WTC11 (cell line): Measurements from ENCODE around the gene GSTT4.
"Not testable (repeated sequence)": the region's sequence is repeated elsewhere in the genome, so short reads cannot be mapped to it uniquely, and the experiment has no call there.

Experiments
- CREB1 ChIP-seq: sonication (generic); formaldehyde crosslinking; IDR thresholded peaks from 2 replicates; pipeline ENCODE4 v1.8.0; 2023; ENCODE audit warnings: mild to moderate bottlenecking, missing genetic modification reagents
- ELF4 ChIP-seq: sonication (generic); formaldehyde crosslinking; IDR thresholded peaks from 2 replicates; pipeline ENCODE4 v1.8.1; 2022; ENCODE audit warnings: low read depth, mild to moderate bottlenecking, moderate library complexity, missing genetic modification reagents
- EMX1 ChIP-seq: fragments of 250-450 bp; sonication (Bioruptor Pico); IDR thresholded peaks from 2 replicates; pipeline ENCODE4 v1.8.0; 2021; ENCODE audit warnings: mild to moderate bottlenecking
- MXD4 ChIP-seq: fragments of 250-450 bp; sonication (Bioruptor Pico); IDR thresholded peaks from 2 replicates; pipeline ENCODE4 v1.8.0; 2021; ENCODE audit warnings: mild to moderate bottlenecking, moderate library complexity, borderline replicate concordance
- NFATC4 ChIP-seq: fragments of 250-450 bp; sonication (Bioruptor Pico); IDR thresholded peaks from 2 replicates; pipeline ENCODE4 v1.9.0; 2021; ENCODE audit warnings: mild to moderate bottlenecking
- SOX15 ChIP-seq: fragments of 250-450 bp; sonication (Bioruptor Pico); IDR thresholded peaks from 2 replicates; pipeline ENCODE4 v1.9.0; 2021; ENCODE audit warnings: mild to moderate bottlenecking
- SP1 ChIP-seq: sonication (generic); formaldehyde crosslinking; conservative IDR thresholded peaks from 2 replicates; pipeline ENCODE4 v1.8.1; 2022; ENCODE audit warnings: missing genetic modification reagents
- TF ChIP-seq, protein P1 (sequence below): sonication (generic); formaldehyde crosslinking; IDR thresholded peaks from 2 replicates; pipeline ENCODE4 v1.8.0; 2022; ENCODE audit warnings: mild to moderate bottlenecking, missing genetic modification reagents
- TF ChIP-seq, protein P2 (sequence below): fragments of 250-450 bp; sonication (Bioruptor Pico); IDR thresholded peaks from 2 replicates; pipeline ENCODE4 v2.1.2; 2022; ENCODE audit warnings: mild to moderate bottlenecking, moderate library complexity
- TF ChIP-seq, protein P3 (sequence below): fragments of 200-600 bp; IDR thresholded peaks from 2 replicates; pipeline ENCODE4 v1.8.0; 2022; ENCODE audit warnings: antibody characterized with exemption
- TF ChIP-seq, protein P4 (sequence below): sonication (generic); formaldehyde crosslinking; conservative IDR thresholded peaks from 2 replicates; pipeline ENCODE4 v1.8.1; 2022; ENCODE audit warnings: mild to moderate bottlenecking, missing genetic modification reagents
- TF ChIP-seq, protein P5 (sequence below): sonication (generic); formaldehyde crosslinking; IDR thresholded peaks from 2 replicates; pipeline ENCODE4 v1.8.0; 2023; ENCODE audit warnings: missing genetic modification reagents

DNA sequence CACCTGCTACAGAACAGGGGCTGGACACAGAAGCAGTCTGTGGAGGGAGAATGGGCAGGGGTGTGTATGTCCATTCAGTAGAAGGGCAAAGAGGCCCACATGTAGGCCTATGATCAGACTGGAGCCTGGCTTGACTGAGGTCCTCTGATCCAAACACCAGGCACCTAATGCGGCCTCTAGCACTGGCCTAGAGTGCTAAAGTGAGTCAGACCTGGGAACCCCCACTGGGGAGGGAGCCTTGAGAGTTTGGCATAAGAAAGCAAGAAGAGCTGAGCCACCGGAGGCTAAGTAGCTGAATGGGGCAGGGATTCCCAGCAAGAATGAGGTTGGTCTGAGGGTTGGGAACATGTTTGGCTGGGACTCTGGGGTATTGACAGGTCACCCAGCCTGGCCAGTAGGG, 53.9 kb downstream of the GSTT4 start:
- TF ChIP-seq, protein P1, sequence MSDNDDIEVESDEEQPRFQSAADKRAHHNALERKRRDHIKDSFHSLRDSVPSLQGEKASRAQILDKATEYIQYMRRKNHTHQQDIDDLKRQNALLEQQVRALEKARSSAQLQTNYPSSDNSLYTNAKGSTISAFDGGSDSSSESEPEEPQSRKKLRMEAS (CRISPR knock-in tag): not testable (repeated sequence)
- TF ChIP-seq, protein P2, sequence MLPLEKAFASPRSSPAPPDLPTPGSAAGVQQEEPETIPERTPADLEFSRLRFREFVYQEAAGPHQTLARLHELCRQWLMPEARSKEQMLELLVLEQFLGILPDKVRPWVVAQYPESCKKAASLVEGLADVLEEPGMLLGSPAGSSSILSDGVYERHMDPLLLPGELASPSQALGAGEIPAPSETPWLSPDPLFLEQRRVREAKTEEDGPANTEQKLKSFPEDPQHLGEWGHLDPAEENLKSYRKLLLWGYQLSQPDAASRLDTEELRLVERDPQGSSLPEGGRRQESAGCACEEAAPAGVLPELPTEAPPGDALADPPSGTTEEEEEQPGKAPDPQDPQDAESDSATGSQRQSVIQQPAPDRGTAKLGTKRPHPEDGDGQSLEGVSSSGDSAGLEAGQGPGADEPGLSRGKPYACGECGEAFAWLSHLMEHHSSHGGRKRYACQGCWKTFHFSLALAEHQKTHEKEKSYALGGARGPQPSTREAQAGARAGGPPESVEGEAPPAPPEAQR (CRISPR knock-in tag): not testable (repeated sequence)
- TF ChIP-seq NFATC4, MXD4, SP1, CREB1, SOX15, EMX1, ELF4 (CRISPR knock-in tag): not testable (repeated sequence)
- TF ChIP-seq, protein P3, sequence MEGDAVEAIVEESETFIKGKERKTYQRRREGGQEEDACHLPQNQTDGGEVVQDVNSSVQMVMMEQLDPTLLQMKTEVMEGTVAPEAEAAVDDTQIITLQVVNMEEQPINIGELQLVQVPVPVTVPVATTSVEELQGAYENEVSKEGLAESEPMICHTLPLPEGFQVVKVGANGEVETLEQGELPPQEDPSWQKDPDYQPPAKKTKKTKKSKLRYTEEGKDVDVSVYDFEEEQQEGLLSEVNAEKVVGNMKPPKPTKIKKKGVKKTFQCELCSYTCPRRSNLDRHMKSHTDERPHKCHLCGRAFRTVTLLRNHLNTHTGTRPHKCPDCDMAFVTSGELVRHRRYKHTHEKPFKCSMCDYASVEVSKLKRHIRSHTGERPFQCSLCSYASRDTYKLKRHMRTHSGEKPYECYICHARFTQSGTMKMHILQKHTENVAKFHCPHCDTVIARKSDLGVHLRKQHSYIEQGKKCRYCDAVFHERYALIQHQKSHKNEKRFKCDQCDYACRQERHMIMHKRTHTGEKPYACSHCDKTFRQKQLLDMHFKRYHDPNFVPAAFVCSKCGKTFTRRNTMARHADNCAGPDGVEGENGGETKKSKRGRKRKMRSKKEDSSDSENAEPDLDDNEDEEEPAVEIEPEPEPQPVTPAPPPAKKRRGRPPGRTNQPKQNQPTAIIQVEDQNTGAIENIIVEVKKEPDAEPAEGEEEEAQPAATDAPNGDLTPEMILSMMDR: not testable (repeated sequence)
- TF ChIP-seq, protein P4, sequence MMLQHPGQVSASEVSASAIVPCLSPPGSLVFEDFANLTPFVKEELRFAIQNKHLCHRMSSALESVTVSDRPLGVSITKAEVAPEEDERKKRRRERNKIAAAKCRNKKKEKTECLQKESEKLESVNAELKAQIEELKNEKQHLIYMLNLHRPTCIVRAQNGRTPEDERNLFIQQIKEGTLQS (CRISPR knock-in tag): not testable (repeated sequence)
- TF ChIP-seq, protein P5, sequence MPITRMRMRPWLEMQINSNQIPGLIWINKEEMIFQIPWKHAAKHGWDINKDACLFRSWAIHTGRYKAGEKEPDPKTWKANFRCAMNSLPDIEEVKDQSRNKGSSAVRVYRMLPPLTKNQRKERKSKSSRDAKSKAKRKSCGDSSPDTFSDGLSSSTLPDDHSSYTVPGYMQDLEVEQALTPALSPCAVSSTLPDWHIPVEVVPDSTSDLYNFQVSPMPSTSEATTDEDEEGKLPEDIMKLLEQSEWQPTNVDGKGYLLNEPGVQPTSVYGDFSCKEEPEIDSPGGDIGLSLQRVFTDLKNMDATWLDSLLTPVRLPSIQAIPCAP (CRISPR knock-in tag): not testable (repeated sequence)
